HG03045 (cell line): ENCODE data around the gene KCTD11.
"Not testable (repeated sequence)": the region's sequence is repeated elsewhere in the genome, so short reads cannot be mapped to it uniquely, and the experiment has no call there.

Source experiments
- ATAC-seq: cut with Tn5 transposase; IDR thresholded peaks from one replicate; pipeline ENCODE4 v1.9.1; 2021; ENCODE audit warnings: mild to moderate bottlenecking, moderate library complexity; ENCODE audit not compliant: unreplicated experiment

The KCTD11 gene

DNA sequence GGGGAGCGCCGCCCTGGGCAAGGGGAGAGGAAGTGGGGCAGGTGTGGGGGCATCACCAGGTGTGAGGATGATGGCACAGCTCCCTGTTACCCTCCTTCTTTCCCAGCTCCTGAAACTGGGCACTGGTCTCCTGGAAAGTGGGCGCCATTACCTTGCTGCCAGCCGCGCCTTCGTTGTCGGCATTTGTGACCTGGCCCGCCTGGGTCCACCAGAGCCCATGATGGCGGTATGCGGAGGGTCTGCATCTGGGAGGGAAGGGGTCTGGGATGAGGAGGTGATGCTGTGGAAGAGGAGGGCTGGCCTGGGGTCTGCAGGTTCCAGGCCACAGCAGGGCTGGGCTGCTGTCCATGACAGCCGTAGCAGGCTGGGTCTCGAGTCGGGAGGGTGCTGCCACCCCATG is 10.1 kb upstream of the KCTD11 start:
- ATAC-seq: no peak

DNA sequence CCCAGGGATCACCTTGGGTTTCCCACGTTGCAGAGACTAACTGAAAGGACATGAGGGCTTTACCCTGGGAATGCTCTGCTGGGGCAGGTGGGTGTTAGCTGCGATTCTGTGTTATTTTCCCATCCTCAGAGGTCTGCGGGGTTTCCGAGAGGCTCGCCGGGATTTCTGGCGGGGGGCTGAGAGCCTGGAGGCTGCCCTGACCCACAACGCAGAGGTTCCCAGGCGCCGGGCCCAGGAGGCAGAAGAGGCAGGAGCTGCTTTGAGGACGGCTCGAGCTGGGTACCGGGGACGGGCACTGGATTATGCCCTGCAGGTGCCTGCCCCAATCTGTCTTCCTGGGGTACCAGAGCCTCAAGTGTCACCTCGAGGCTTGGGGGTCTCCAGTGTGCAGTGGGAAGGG is 8.7 kb upstream of the KCTD11 start:
- ATAC-seq: no peak

DNA sequence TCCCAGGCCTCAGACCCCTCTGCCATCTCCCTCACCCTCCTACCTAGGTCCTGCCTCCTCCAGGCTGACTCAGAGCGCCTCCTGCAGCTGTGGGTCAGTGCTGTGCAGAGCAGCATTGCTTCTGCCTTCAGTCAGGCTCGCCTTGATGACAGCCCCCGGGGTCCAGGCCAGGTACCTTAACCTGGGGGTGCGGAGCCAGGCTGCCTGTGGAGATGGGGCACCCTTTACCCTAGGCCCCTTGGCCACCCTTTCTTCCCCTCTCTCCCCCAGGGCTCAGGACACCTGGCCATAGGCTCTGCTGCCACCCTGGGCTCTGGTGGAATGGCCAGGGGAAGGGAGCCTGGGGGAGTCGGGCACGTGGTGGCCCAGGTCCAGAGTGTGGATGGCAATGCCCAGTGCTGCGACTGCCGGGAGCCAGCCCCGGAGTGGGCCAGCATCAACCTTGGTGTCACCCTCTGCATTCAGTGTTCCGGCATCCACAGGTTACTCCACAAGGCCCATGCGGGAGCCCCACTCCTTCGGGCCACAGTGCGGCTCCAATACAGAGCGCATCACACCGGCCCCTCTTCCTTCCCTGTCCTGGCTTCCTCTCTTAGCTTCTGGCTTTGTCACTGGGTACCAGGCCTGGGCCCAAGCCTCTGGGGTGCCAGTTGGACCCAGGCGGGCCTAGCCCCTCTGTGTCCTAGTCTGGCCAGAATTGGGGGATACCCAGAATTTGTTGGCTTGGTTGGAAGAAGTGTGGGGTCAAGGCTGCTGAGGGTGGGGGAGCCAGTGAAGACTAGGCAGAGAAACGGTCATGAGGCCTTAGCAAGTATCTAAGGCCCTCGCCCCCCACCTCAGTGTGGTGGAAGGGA is 5.0 kb upstream of the KCTD11 start:
- ATAC-seq: no peak

DNA sequence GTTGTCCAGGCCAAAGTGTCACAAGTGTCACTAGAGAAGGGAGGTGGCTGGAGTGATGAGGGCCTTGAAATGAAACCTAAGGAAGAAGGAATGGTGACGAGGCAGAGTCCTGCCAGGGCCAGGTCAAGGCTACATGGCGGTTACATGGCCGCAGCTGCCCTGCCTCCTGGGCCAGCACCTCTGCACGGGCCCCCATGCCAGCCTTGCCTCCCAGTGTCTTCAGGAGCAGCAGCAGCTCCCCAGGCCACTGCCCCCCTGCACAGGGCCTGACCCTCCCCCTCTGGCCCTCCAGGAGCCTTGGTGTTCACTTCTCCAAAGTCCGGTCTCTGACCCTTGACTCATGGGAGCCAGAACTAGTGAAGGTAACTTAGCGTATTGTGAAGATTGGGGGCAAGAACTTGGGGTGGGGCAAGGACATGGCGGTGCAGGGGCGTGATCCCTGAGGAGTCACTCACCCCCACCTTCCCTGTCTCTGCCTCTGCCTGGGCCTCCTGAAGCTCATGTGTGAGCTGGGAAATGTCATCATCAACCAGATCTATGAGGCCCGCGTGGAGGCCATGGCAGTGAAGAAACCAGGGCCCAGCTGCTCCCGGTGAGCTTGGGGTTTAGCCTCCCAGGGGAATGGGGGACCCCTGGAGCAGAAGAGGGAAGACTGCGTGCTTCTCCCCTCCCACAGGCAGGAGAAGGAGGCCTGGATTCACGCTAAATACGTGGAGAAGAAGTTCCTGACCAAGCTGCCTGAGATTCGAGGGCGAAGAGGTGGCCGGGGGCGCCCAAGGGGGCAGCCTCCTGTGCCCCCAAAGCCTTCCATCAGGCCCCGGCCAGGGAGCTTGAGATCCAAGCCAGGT is 4.1 kb upstream of the KCTD11 start:
- no peak for ATAC-seq

DNA sequence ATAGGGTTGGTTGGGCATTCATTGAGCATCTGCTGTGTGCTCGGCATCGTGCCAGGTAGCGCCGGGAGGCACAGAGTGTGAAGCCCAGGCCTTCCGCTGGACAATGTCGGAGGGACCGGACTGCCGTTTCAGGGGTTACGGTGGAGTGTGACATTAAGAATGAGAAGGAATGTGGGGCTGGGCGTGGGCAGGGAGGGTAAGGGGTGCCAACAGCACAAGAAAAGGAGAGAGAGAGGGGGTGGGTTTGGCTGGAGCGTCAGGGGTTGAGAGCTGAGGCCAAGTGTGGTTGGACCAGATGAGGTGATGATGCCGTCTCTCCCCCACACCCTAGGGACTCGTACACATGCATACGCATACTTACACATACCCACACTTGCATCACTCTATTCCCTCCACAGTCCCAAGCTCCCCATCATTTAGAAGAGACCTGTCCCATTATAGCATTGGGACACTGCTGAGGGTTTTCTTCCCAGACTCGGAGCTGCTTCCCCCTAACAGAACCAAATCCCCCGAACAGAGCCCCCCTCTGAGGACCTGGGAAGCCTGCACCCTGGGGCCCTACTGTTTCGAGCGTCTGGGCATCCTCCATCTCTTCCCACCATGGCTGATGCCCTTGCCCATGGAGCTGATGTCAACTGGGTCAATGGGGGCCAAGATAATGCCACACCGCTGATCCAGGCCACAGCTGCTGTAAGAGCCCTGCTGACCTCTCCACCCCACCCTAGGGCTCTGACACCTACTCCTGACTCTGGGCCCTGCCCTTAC is 3.3 kb upstream of the KCTD11 start:
- ATAC-seq: no peak

DNA sequence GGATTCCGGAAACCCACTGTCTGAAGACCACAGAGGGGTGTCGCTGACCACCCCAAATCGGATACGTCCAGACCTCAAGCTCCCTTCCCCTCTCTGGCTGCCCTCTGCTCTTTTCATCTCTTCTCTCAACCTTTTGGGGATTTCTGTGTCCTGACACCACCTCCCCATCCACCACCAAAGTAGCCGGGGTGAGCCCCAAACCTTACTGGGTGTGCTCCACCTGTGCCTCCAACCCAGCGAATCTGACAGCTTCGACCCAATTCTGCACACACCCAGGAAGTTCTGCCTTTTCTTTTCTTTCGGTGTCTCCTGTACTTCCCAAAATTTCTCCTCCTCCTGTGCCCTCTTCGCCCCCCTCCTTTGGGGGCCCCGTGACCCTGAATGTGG is 534 bp downstream of the KCTD11 start:
- ATAC-seq: no peak

DNA sequence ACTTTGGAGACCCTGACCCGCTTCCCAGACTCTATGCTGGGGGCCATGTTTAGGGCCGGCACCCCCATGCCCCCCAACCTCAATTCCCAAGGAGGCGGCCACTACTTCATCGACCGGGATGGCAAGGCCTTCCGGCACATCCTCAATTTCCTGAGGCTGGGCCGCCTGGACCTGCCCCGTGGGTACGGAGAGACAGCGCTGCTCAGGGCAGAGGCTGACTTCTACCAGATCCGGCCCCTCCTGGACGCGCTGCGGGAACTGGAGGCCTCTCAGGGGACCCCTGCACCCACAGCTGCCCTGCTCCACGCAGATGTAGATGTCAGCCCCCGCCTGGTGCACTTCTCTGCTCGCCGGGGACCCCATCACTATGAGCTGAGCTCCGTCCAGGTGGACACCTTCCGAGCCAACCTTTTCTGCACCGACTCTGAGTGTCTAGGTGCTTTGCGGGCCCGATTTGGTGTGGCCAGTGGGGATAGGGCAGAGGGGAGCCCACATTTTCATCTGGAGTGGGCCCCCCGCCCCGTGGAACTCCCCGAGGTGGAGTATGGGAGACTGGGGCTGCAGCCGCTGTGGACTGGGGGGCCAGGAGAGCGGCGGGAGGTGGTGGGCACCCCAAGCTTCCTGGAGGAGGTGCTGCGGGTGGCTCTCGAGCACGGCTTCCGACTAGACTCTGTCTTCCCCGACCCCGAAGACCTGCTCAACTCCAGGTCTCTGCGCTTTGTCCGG is 1.1 kb downstream of the KCTD11 start:
- no peak for ATAC-seq

DNA sequence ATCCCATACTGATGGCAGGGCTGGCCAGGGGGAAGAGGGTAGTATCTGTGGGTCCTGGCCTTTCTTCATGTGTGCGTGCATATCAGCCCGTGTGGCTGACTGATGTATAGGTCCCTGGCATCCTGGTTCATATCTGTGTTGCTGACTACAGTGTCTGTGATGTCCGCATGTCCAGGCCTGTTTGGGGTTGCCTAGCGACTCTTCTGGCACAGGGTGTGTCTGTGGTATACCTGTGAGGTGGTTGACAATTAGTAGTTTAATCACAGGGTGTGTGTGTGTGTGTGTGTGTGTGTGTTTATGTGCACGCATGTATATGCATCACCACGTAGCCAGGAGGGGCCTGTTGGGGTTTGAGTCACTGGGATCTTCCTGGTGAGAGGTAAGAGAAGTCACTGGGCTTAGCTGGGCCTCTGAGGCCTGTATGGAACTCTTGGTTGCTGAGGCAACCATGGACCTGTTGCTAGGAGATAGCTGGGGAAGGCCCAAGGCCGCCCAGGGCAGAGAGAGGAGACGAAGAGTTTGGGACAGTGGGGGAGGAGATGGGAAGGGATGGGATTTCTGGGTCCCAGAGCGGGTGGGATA is 2.4 kb downstream of the KCTD11 start:
- no peak for ATAC-seq

DNA sequence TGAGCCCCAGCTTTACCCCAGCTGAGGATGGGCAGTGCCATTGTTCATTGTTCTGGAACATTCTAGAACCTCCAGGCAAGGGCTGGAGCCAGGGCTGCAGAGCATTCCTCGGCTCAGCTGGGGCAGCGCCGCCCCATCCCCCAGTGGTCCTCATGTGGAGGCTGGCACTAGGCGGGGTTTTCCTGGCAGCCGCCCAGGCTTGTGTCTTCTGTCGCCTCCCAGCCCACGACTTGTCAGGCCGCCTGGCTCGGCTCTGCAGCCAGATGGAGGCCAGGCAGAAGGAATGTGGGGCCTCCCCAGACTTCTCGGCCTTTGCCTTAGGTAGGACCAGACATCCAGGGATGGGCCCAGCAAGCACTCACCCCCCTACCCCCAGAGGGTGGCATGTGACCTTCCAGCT is 3.1 kb downstream of the KCTD11 start, which contains the start of gene TMEM95:
TMEM95 (plus strand) TSS at position 104 of the 400 bp plus-strand sequence; CDS start at position 153, 49 bp downstream.
- no peak for ATAC-seq

DNA sequence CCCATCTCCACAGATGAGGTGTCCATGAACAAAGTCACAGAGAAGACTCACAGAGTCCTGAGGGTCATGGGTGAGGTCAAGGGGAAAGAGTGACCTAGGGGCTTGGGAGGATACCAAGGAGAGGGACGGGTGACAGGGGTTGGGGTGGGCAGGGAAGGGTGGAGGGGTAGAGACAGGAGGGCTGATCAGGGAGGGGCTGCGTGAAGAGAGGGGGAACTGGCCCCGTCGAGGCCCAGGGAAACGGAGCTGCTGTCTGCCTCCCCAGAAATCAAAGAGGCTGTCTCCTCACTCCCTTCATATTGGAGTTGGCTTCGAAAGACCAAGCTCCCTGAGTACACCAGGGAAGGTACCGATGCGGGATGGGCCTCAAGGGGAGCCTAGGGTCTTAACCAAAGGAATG is 3.6 kb downstream of the KCTD11 start:
- no peak for ATAC-seq

DNA sequence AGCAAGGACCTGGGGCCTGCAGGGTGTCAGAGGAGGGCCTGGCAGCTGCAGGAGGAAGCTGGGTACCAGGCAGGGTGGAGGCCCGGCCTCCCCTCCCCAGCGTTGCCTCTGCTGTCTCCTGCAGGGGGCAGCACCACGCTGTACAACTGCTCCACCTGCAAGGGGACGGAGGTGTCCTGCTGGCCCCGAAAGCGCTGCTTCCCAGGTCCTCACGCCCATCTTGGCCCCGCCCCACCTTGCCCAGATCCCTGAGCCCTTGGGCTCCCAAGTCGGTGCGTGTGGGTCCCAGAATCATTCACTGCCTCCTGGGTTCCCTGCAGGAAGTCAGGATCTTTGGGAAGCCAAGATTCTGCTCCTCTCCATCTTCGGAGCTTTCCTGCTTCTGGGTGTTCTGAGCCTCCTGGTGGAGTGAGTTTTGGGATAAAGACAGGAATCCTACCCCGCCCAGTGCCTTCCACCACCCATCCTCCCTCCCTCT is 4.1 kb downstream of the KCTD11 start:
- ATAC-seq: no peak

DNA sequence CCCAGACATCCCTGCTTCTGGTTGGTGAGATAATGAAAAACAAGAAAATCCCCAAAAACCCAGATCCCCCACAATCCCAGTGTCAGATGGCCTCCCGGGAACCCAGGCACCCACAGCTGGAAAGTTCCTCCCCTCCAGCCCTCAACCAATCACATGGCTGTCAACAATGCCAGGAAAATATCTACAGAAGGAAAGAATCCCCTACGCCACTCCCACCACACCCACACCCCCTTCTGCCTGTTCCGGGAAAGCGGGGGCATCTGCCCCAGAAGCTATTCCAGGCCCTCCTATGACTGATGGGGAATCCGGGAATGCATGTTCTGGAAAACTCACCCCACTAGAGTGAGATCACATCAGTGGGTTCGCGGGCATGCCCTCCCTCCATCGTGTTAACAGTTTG is 4.8 kb downstream of the KCTD11 start:
- no peak for ATAC-seq

DNA sequence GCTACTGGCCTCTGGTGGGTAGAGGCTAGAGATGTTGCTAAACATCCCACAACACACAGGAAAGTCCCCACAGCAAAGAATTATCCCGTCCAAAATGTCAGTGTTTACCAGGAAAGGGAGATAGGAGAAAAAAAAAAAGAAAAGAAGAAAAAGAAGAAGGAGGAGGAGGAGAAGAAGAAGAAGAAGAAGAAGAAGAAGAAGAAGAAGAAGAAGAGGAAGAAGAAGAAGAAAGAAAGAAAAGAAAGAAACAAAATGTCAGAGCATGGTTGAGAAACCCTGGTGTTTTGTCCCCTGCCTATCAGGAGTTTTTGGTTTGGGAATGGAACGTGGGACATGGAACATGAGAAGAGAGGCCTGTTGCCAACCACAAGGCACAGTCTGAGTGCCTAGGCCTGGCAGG is 5.4 kb downstream of the KCTD11 start:
- no peak for ATAC-seq

DNA sequence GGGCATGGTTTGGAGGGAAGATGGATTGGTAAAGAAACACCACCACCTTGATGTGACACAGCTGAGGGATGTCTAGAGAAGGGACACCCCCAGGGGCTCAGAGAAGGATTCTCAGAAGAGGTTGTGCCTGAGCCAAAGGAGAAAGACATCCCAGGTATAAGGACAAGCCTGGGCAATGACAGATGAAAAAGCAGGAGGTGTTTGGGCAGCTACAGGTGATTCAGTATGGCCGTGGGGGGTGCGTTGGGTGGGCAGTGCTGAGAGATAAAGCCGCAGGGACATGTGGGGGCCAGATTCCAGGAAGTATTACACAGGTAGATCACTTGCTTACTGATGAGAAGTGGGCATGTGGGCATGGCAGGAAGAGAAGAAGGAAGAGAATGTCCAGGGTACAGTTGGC is 9.9 kb downstream of the KCTD11 start:
- no peak for ATAC-seq

DNA sequence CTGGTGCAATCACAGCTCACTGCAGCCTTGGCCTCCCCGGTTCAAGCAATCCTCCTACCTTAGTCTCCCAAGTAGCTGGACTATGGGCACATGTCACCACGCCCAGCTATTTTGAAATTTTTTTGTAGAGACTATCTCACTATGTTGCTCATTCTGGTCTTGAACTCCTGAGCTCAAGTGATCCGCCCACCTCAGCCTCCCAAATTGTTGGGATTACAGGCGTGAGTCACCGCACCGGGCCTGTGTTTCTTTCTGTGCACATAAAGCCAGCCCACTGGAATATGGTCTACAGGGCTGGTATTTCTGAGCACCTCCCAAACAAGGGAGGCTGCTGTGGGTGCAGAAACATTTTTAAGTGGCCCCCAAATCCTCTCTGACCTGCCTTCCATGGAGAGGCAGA is 11.3 kb downstream of the KCTD11 start:
- ATAC-seq: no peak

DNA sequence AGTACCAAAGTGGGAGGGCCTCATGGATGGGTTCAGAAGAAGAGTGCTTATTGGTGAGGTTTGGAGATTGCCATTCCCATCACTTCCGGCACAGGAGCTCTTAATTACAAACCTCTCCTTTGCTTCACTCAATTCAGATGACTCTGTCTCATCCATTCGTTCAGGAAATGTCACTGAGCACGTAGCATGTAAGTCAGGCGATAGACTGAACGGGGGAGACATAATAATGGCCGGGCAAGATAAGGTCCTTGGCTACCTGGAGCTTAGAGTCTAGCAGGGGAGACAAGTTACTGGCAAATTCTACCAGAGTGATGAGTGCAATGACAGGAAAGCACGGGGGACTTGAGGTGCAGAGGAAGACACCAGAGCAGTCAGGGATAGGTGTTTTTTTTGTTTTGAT is 14.0 kb downstream of the KCTD11 start:
- ATAC-seq: not testable (repeated sequence)

DNA sequence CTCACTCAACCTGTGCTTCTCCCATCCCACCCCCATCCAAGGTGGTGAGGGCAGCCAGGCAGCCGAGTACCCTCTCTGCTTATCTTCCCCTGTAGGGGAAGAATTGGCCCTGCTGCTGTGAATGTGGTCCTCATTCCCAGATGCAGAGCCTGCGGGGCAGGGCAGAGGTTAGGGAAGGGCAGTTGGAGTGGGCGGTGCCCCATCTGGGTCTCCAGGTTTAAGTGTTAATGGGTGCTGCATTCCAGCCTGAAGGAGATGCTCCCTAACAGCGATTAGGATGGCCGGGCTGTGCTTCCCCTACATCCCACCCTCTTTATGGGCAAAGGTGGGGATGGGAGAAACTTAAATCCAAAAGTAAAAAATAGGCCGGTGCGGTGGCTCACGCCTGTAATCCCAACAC is 15.1 kb downstream of the KCTD11 start:
- ATAC-seq: no peak

DNA sequence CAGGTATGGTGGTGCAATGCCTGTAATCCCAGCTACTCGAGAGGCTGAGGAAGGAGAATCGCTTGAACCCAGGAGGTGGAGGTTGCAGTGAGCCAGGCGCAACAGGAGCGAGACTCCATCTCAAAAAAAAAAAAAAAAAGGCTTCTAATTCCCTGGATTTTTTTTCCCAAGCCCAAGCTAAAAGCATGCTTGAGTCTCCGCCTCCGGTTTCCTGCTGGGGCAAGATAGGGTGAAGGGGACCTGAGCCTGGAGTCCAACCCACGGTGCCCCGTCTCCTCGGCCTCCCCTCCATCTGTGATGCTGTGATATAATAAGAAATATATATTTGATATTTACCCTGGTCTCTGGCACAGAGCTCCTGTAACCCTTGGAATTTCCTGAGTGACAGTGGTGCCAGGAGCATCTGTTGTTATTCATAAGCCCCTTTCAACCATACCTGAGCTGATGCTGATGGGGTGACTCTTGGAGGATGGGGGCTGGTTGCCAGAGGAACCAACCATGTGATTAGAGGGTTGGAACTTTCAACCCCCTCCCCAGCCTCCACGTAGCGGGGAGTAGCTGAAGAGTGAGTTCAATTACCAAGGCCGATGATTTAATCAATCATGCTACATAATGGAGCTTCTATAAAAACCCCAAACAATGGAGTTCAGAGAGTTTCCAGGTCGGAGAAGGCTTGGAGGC is 16.1 kb downstream of the KCTD11 start:
- no peak for ATAC-seq

DNA sequence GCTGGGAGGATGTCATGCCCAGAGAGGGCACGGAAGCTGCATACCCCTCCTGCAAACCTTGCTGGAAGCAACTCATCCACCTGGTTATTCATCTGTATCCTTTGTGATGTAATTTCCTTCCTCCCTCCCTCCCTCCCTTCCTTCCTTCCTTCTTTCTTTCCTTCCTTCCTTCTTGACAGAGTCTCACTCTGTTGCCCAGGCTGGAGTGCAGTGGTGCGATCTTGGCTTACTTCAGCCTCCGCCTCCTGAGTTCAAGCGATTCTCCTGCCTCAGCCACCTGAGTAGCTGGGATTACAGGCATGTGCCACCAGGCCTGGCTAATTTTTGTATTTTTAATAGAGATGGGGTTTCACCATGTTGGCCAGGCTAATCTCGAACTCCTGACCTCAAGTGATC is 16.6 kb downstream of the KCTD11 start:
- not testable (repeated sequence) for ATAC-seq

DNA sequence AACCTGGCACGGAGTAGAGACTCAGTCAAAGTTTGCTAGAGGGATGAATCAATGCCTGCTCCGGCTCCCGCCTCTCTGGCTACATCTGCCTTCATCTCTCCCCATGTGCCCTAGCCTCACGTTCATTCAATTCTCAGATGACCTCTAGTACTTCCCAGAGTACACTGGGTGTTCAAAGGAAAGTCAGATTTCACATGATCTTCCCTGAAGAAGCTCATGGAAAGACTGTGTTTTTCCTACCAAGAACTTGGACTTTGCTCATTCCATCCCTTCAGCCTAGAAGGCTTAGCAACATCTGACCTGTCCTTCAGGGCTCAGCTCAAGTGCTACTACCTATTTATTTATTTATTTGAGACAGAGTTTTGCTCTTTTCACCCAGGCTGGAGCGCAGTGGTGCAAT is 17.9 kb downstream of the KCTD11 start:
- ATAC-seq: no peak
